NCI-H146 treated with DMSO at 0.1 percent for 48 hours (cell line): ENCODE measurements around the gene MMP10.

Experiments used
- DNase-seq: peaks from one replicate; lab custom pipeline; 2025; ENCODE audit not compliant: unreplicated experiment; lab: John Stamatoyannopoulos, UW

MMP10 gene

DNA sequence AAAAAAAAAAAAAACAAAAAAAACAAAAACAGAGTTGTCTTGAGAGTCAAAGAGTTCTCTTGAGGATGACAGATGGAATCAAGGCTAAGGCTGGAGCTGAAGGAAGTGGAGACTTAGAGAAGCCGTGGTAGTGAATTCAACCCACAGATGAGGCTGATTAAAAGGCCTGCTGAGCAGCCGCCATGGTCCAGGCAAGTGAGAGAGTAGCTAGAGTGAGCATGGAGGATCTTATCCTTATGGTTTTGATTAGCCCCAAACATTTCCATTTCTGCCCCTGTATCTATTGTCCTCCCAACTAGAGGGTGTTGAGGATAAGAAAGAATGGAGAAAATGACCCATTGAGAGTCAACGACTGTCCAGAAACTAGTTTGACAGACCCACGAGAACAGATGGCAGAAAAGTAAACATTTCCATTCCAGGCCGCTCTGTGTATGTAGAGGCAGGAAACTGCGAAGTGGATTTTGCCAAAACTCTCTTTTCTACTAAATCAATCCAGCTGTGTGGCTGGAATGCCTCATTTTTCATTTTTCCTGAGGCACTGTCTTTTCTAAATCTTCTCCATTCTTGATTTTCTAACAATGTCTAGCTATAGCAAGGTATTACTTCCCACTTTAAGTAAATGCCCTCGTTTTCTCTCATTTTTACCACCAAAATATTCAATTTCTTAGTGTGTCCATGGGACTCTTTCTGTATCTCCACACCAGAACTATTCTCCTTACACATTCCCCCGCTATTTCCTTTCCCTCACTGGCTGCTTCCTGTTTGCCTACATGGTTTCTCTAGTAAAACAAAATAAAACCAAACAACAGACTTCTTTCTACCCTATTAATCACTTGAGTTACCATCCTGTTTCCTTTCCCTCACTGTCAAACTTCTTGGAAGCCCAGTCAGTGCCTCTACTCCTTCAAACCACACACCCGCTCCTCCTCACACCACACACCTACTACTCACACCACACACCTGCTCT, 50.3 kb downstream of the MMP10 start:
- DNase-seq = no peak

DNA sequence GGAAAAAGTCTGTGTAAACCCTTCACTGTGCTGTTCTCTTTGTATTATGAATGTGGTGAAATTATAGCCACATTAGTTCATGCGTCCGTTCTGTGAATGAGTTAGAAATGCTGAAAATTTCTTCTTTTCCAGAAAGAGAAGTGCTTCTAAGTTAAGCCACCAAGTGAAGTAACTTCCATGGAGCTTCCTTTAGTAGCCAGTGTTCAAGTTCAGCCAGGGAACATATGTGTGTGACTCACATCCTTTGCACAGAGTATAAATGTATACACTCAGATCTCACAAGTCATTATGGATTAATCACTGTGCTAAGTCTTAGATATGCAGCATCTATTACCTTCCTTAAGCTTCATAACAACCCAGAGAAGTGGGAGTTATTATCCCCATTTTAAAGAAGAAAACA, 52.5 kb downstream of the MMP10 start:
- no peak for DNase-seq

DNA sequence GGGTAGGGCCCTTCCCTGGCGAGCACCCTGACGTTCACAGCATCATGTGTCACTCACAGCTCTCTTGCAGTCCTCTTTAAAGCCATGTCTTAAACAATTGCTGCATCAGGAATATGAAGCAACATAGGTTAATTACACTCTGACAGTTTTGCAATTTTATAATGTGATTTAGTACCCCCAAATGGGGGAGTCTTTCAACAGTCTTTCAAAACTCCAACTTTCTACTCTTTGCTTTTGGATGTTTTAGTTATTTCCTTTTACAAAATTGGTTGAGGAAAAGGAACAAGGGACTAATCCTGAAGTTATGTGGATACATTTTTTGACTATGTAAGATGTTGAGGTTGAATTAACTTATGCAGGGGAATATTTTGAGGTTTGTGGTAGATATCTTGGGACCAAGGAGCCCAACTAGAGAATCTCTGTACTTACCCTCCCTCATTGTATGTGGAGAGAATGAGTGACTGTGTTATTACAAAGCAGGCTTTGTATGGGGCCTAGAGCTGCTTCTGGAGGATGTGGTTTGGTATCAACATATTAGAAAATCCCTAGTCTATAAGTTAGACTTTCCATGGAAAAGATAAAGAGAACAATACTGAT, 55.4 kb downstream of the MMP10 start, which contains the start of gene MMP8:
TSS of gene MMP8 (minus strand) at position 51 of the 597 bp plus-strand sequence. CDS start 99 bp downstream, outside the sequence.
- no peak for DNase-seq

DNA sequence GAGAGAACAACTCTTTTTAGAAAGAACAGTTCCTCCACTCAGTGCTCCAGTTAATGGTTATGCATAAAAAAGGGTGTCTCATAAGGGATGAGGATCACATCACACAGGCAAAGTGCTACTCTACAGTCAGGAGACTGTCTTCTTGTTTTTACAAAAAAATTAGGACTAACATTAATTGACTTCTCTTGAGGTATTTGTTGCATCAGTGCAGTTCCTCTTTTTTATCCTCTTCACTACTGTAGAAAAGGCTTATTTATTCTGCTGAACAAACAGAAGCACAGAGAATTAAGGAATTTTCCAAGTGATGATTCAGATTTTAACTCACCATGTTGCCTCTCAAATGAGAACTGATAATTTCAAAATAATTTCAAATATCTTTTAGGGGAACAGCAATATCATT, 57.6 kb downstream of the MMP10 start:
- no peak for DNase-seq
